K562 (cell line): ENCODE data around the gene KCNN3. TPM values are rescaled to one million over a fixed set of nuclear protein-coding genes. Genes with fewer than 3 reads are reported as not detected.
A peak's percentile ranks its signal among the peaks of the same experiment; 100 is the strongest.

Experiments used
- ATAC-seq: fragments of 200-7000 bp; cut with Tn5 transposase; 3 replicates; pipeline ENCODE4 v1.9.1; 2020; ENCODE audit warnings: moderate library complexity
- BruUV-seq: library from RNA; stranded (reverse); fragments of 400-500 nt; replicated peaks from 2 replicates; lab custom pipeline; 2021; lab: Mats Ljungman, UMichigan
- CTCF ChIA-PET: fragments of 300-600 bp; formaldehyde crosslinking; extraction: SDS; loops from one replicate; lab custom pipeline; 2021; ENCODE audit warnings: low intra/inter-chr PET ratio; lab: Yijun Ruan, JAX
- POLR2A ChIA-PET: fragments of 300-600, 350-650 bp; sonication (Branson Sonifier 250); formaldehyde crosslinking; extraction: SDS; loops from one replicate; lab custom pipeline; 2021; ENCODE audit warnings: antibody characterized with exemption, inconsistent platforms; lab: Yijun Ruan, JAX
- DNase-seq, 4 experiments: peaks; one replicate each; pipeline versions ENCODE4 v3.0.0 to v3.0.0-alpha.2; 2011 to 2018; ENCODE audit warnings: low spot score in 3 of 4, mixed read lengths in 3 of 4; ENCODE audit errors: extremely low read depth in 1 of 4
- FAIRE-seq: peaks from 2 replicates; lab custom pipeline; 2011; peaks lifted over from hg19 to GRCh38; lab: Jason Lieb, UNC
- H2AFZ ChIP-seq: 2 replicates; pipeline ENCODE4 v1.6.0; 2011; ENCODE audit warnings: low read depth, low read length, control low read depth, inconsistent platforms
- H3K27ac ChIP-seq: fragments of 200-600 bp; 3 replicates; pipeline ENCODE4 v1.8.0; 2011; ENCODE audit warnings: low read depth, mild to moderate bottlenecking, control low read depth, inconsistent platforms, low read length, moderate library complexity, mixed read lengths; ENCODE audit errors: extremely low read depth
- H3K27me3 ChIP-seq, 2 experiments: fragments of 300-600 bp in 1 of 2; 2 replicates in 1 of 2; 3 replicates in 1 of 2; pipeline versions ENCODE4 v1.6.0 to v1.8.0; 2011; ENCODE audit warnings: inconsistent platforms in 2 of 2, low read length in 2 of 2, mild to moderate bottlenecking in 1 of 2, mixed read lengths in 1 of 2, moderate library complexity in 1 of 2; ENCODE audit not compliant: control insufficient read depth in 2 of 2, insufficient read depth in 2 of 2
- H3K36me3 ChIP-seq: fragments of 300-600 bp; 3 replicates; pipeline ENCODE4 v1.8.0; 2011; ENCODE audit warnings: mild to moderate bottlenecking, low read length, inconsistent platforms; ENCODE audit not compliant: control insufficient read depth, insufficient read depth
- H3K4me1 ChIP-seq, 2 experiments: fragments of 200-600 bp in 1 of 2; replicated peaks in 1 of 2; 2 replicates in 1 of 2; 3 replicates in 1 of 2; pipeline versions ENCODE4 v1.5.1 to v1.8.0; 2011; ENCODE audit warnings: inconsistent platforms in 2 of 2, low read length in 2 of 2, mild to moderate bottlenecking in 1 of 2, mixed read lengths in 1 of 2, moderate library complexity in 1 of 2; ENCODE audit not compliant: control insufficient read depth in 2 of 2, insufficient read depth in 2 of 2
- H3K4me2 ChIP-seq: 2 replicates; pipeline ENCODE4 v1.6.1; 2011; ENCODE audit warnings: low read length, control low read depth, inconsistent platforms, mixed read lengths; ENCODE audit not compliant: insufficient read depth
- H3K4me3 ChIP-seq: fragments of 200-600 bp; sonication (generic), shearing (Covaris generic); 2 replicates; pipeline ENCODE4 v1.5.1; 2016; ENCODE audit warnings: control low read depth, inconsistent platforms
- H3K79me2 ChIP-seq: fragments of 200-600 bp; 3 replicates; pipeline ENCODE4 v1.8.0; 2011; ENCODE audit warnings: low read length, inconsistent platforms; ENCODE audit not compliant: control insufficient read depth, insufficient read depth
- H3K9ac ChIP-seq, 2 experiments: 2 replicates each; pipeline versions ENCODE4 v1.6.0 to v1.6.1; 2011; ENCODE audit warnings: low read depth in 2 of 2, low read length in 2 of 2, control low read depth in 1 of 2, inconsistent platforms in 1 of 2, mild to moderate bottlenecking in 1 of 2, mixed read lengths in 1 of 2; ENCODE audit not compliant: insufficient read depth in 1 of 2
- H3K9me1 ChIP-seq: one replicate; pipeline ENCODE4 v1.6.0; 2011; ENCODE audit warnings: inconsistent platforms, mild to moderate bottlenecking, low read length, moderate library complexity; ENCODE audit not compliant: control insufficient read depth, insufficient read depth
- H3K9me3 ChIP-seq: replicated peaks from 2 replicates; pipeline ENCODE4 v1.5.1; 2011; ENCODE audit warnings: low read depth, low read length, inconsistent platforms; ENCODE audit not compliant: control insufficient read depth, insufficient read depth
- H4K20me1 ChIP-seq: replicated peaks from 2 replicates; pipeline ENCODE4 v1.6.1; 2011; ENCODE audit warnings: low read length, inconsistent platforms, mixed read lengths; ENCODE audit not compliant: control insufficient read depth, insufficient read depth
- ATF6 ChIP-seq: sonication (generic); formaldehyde crosslinking; IDR thresholded peaks from 2 replicates; pipeline ENCODE4 v1.4.0; 2020; ENCODE audit warnings: mild to moderate bottlenecking, missing genetic modification reagents
- SPI1 ChIP-seq: IDR thresholded peaks from 2 replicates; pipeline ENCODE4 v1.6.1; 2011; ENCODE audit warnings: low read depth, low read length, control low read depth, borderline replicate concordance
- WGBS: fragments of 100-300 bp; shearing (Covaris generic); methylation state at CpG from one replicate; pipeline ENCODE4 v1.1.6; 2016; ENCODE audit warnings: low coverage, mixed read lengths; ENCODE audit not compliant: insufficient coverage; ENCODE audit errors: missing lambda C conversion rate; 5-methylcytosine and 5-hydroxymethylcytosine counted together
- in situ Hi-C: fragments of 300-500 bp; cut with MboI; formaldehyde crosslinking; loops from 4 replicates; pipeline ENCODE4 v1.15.0; 2018; ENCODE audit warnings: inconsistent platforms, mixed read lengths
- intact Hi-C: fragments of 100-400 bp; cut with micrococcal nuclease; formaldehyde crosslinking; loops from 2 replicates; pipeline ENCODE4 v1.14.2; 2022
- polyA plus RNA-seq, 8 experiments: library from polyadenylated mRNA; depleted of rRNA in 4 of 8; stranded (reverse) in 5 of 8; unstranded in 3 of 8; fragments of >200 nt; fragmentation: Nextera tagmentation in 2 of 8; fragmentation: Illumina TruSeq in 1 of 8; extraction: Ambion mirVana in 2 of 8; extraction: Trizol in 1 of 8; gene quantifications; 2 replicates each; pipeline versions ENCODE4 v1.2.1 to v1.2.3, GENCODE V29; 2011 to 2014; ENCODE audit warnings: inconsistent platforms in 1 of 8, missing spikeins in 1 of 8
- total RNA-seq, 7 experiments: library from RNA; depleted of rRNA in 6 of 7; stranded (reverse); fragments of >200 nt in 6 of 7; fragmentation: Illumina TruSeq in 2 of 7; extraction: Trizol in 2 of 7; gene quantifications; 2 replicates each; pipeline versions ENCODE4 v1.2.1 to v1.2.3, GENCODE V29; 2011 to 2021; ENCODE audit warnings: low replicate concordance in 1 of 7

KCNN3 gene
- total and polyA plus RNA-seq, 9 of the 15 experiments (the other 6 are each of a cell fraction or from before 2014, with no cell fraction given) = 0.02 to 0.03 TPM; not detected in 7

GRCh38 chr1:154807048-154807591 lies 63.0 kb downstream of the KCNN3 start:
- intact Hi-C loops (no loop called here), in situ Hi-C loops (no loop called here)
- H3K4me3 ChIP-seq = no peak overlapping the region
- no peaks in the 10 kb centered on the region for H3K36me3 ChIP-seq
- CTCF ChIA-PET = no interaction called here
- H3K79me2 ChIP-seq = no peaks in the 10 kb centered on the region
- no peak overlapping the region for H3K4me2 ChIP-seq
- no peak for TF ChIP-seq ATF6 (CRISPR knock-in tag)
- 0 out of 2 replicates have a peak, but pooled peaks have one; percentile 29 for TF ChIP-seq SPI1
- BruUV-seq = no TSS peak
- peaks cover 84 to 93% of the 10 kb centered on the region in 2 experiments for H3K27me3 ChIP-seq
- ATAC-seq (no peak), DNase-seq (no peak), FAIRE-seq (no peak)
- no peaks in the 10 kb centered on the region for H3K9me1 ChIP-seq
- no peak overlapping the region for H2AFZ ChIP-seq
- H3K4me1 ChIP-seq = peaks cover 0 to 9% of the 10 kb centered on the region in 2 experiments; a peak in 1 of 5 replicates
- H3K9ac ChIP-seq = peak overlapping the region in 1 of 2 experiments; percentile 12; a peak in 1 of 4 replicates
- no peak overlapping the region for H3K27ac ChIP-seq
- POLR2A ChIA-PET = no interaction called here
- no peaks in the 10 kb centered on the region for H3K9me3 ChIP-seq
- WGBS = 3% methylated on average over 12 of the region's 12 CpGs
- H4K20me1 ChIP-seq = peaks cover 6% of the 10 kb centered on the region; the same call in 1 of the 2 replicates
